Astrocyte (in vitro differentiated cells and primary cell): Measurements from ENCODE around the gene ROBO3. TPM values are rescaled to one million over a fixed set of nuclear protein-coding genes. Genes with fewer than 3 reads are reported as not detected.

Experiments
- DNase-seq: peaks from one replicate; pipeline ENCODE4 v3.0.0-alpha.2; 2010; ENCODE audit warnings: low read depth
- FAIRE-seq: peaks from 2 replicates; lab custom pipeline; 2011; peaks lifted over from hg19 to GRCh38; lab: Jason Lieb, UNC
- H2AFZ ChIP-seq: 2 replicates; pipeline ENCODE4 v1.6.0; 2012; ENCODE audit warnings: low read depth, low read length, inconsistent platforms
- H3K27ac ChIP-seq: 2 replicates; pipeline ENCODE4 v1.5.1; 2011; ENCODE audit warnings: low read depth, low read length, inconsistent platforms
- H3K27me3 ChIP-seq: 2 replicates; pipeline ENCODE4 v1.6.0; 2011; ENCODE audit warnings: low read length, inconsistent platforms; ENCODE audit not compliant: insufficient read depth
- H3K36me3 ChIP-seq: 2 replicates; pipeline ENCODE4 v1.5.1; 2011; ENCODE audit warnings: low read length, inconsistent platforms; ENCODE audit not compliant: insufficient read depth
- H3K4me1 ChIP-seq: 2 replicates; pipeline ENCODE4 v1.5.1; 2011; ENCODE audit warnings: low read length, inconsistent platforms; ENCODE audit not compliant: insufficient read depth
- H3K4me2 ChIP-seq: 2 replicates; pipeline ENCODE4 v1.6.0; 2012; ENCODE audit warnings: low read length, inconsistent platforms
- H3K4me3 ChIP-seq: 2 replicates; pipeline ENCODE4 v1.5.1; 2011; ENCODE audit warnings: low read depth, mild to moderate bottlenecking, low read length, inconsistent platforms; ENCODE audit not compliant: insufficient read depth
- H3K79me2 ChIP-seq: 2 replicates; pipeline ENCODE4 v1.6.0; 2012; ENCODE audit warnings: mild to moderate bottlenecking, low read length, inconsistent platforms; ENCODE audit not compliant: insufficient read depth
- H3K9ac ChIP-seq: 2 replicates; pipeline ENCODE4 v1.6.0; 2012; ENCODE audit warnings: mild to moderate bottlenecking, low read length, inconsistent platforms
- H3K9me3 ChIP-seq: 2 replicates; pipeline ENCODE4 v1.5.1; 2012; ENCODE audit warnings: low read depth, mild to moderate bottlenecking, low read length, inconsistent platforms; ENCODE audit not compliant: insufficient read depth
- H4K20me1 ChIP-seq: 2 replicates; pipeline ENCODE4 v1.6.0; 2012; ENCODE audit warnings: low read length, inconsistent platforms; ENCODE audit not compliant: insufficient read depth
- H3K27ac Mint-ChIP-seq: one replicate; pipeline ENCODE4 v1.8.0; 2021; ENCODE audit warnings: mild to moderate bottlenecking, mixed read lengths; ENCODE audit not compliant: unreplicated experiment
- H3K27me3 Mint-ChIP-seq: one replicate; pipeline ENCODE4 v1.8.0; 2021; ENCODE audit warnings: low read depth, mixed read lengths; ENCODE audit not compliant: unreplicated experiment
- H3K36me3 Mint-ChIP-seq: one replicate; pipeline ENCODE4 v1.8.0; 2021; ENCODE audit warnings: low read depth, mixed read lengths; ENCODE audit not compliant: unreplicated experiment
- H3K4me1 Mint-ChIP-seq: one replicate; pipeline ENCODE4 v1.8.0; 2021; ENCODE audit warnings: low read depth, mixed read lengths; ENCODE audit not compliant: unreplicated experiment
- H3K4me3 Mint-ChIP-seq: one replicate; pipeline ENCODE4 v1.8.0; 2021; ENCODE audit warnings: mild to moderate bottlenecking, moderate library complexity, mixed read lengths; ENCODE audit not compliant: unreplicated experiment
- H3K9me3 Mint-ChIP-seq: one replicate; pipeline ENCODE4 v1.8.0; 2021; ENCODE audit warnings: mild to moderate bottlenecking, mixed read lengths; ENCODE audit not compliant: unreplicated experiment
- EZH2 ChIP-seq: IDR thresholded peaks from 2 replicates; pipeline ENCODE4 v1.6.1; 2012; ENCODE audit warnings: mild to moderate bottlenecking, low read length, inconsistent platforms; ENCODE audit not compliant: insufficient read depth
- total RNA-seq: library from RNA; stranded (reverse); gene quantifications from 2 replicates; pipeline ENCODE4 v1.2.1, GENCODE V29; 2021
- TF ChIP-seq, protein P1 (sequence below): IDR thresholded peaks from 2 replicates; pipeline ENCODE4 v1.5.1; 2011; ENCODE audit warnings: low read depth, mild to moderate bottlenecking, inconsistent platforms, low read length, moderate library complexity; ENCODE audit not compliant: insufficient read depth

The ROBO3 gene
- total RNA-seq, 1 donor from 2014 or later: 12.9 TPM

DNA sequence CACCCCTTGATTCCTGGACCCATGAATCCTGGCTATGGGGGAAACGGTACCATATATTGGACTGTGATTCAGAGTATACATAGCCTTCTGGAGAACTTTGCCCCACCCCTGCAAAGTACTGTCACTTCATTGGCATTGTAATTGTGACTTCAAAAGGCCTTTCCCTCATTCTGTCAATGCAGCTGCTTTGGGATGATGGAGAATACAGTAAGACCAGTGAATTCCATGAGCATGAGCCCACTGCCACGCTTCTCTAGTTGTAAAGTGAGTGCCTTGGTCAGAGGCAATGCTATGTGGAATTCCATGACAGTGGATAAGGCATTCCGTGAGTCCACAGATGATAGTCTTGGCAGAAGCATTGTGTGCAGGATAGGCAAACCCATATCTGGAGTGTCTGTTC lies 39.4 kb upstream of the ROBO3 start:
- FAIRE-seq (no peak), DNase-seq (no peak)
- Histone ChIP-seq H3K4me2 (no peak overlapping the region), H4K20me1 (no peaks in the 10 kb centered on the region), H3K4me1 (no peaks in the 10 kb centered on the region), H3K36me3 (no peaks in the 10 kb centered on the region), H3K9ac (no peak overlapping the region), H3K4me3 (no peak overlapping the region), H2AFZ (no peak overlapping the region), H3K27me3 (peaks cover 27% of the 10 kb centered on the region), H3K27ac (no peak overlapping the region), H3K79me2 (no peaks in the 10 kb centered on the region), H3K9me3 (peaks cover 3% of the 10 kb centered on the region)
- H3K27ac Mint-ChIP-seq: no peak overlapping the region
- TF ChIP-seq, protein P1, sequence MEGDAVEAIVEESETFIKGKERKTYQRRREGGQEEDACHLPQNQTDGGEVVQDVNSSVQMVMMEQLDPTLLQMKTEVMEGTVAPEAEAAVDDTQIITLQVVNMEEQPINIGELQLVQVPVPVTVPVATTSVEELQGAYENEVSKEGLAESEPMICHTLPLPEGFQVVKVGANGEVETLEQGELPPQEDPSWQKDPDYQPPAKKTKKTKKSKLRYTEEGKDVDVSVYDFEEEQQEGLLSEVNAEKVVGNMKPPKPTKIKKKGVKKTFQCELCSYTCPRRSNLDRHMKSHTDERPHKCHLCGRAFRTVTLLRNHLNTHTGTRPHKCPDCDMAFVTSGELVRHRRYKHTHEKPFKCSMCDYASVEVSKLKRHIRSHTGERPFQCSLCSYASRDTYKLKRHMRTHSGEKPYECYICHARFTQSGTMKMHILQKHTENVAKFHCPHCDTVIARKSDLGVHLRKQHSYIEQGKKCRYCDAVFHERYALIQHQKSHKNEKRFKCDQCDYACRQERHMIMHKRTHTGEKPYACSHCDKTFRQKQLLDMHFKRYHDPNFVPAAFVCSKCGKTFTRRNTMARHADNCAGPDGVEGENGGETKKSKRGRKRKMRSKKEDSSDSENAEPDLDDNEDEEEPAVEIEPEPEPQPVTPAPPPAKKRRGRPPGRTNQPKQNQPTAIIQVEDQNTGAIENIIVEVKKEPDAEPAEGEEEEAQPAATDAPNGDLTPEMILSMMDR: no peak
- TF ChIP-seq EZH2: no peak
- H3K36me3 Mint-ChIP-seq: no peaks in the 10 kb centered on the region
- no peak overlapping the region for H3K4me3 Mint-ChIP-seq
- peaks cover 27% of the 10 kb centered on the region for H3K27me3 Mint-ChIP-seq
- no peaks in the 10 kb centered on the region for H3K9me3 Mint-ChIP-seq
- peaks cover 2% of the 10 kb centered on the region for H3K4me1 Mint-ChIP-seq

DNA sequence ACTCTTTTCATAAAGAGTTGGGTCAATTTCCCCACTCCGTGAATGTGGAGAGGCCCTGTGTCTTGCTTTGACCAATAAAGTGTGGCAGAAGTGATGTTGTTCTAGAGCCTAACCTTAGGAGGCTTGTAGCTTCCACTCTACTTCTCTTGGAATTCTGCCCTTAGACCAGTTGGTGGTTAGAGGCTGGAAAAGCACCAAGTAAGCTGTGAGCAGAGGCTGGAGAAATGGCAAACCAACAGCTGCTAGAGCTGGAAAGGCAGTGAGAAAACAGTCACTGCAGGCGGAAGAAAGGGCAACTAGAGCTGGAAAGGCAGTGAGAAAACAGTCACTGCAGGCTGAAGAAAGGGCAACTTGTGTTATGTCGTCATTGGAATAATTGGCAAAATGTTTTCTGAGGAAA lies 35.2 kb upstream of the ROBO3 start:
- Histone ChIP-seq H3K9me3 (no peaks in the 10 kb centered on the region), H3K27ac (no peak overlapping the region), H3K79me2 (no peaks in the 10 kb centered on the region), H4K20me1 (no peaks in the 10 kb centered on the region), H3K4me3 (no peak overlapping the region), H3K4me2 (no peak overlapping the region), H2AFZ (no peak overlapping the region), H3K9ac (no peak overlapping the region), H3K36me3 (no peaks in the 10 kb centered on the region), H3K4me1 (no peaks in the 10 kb centered on the region), H3K27me3 (peaks cover 25% of the 10 kb centered on the region)
- Mint-ChIP-seq H3K4me1 (peaks cover 2% of the 10 kb centered on the region), H3K4me3 (no peak overlapping the region), H3K9me3 (no peaks in the 10 kb centered on the region), H3K36me3 (no peaks in the 10 kb centered on the region), H3K27ac (no peak overlapping the region), H3K27me3 (peaks cover 33% of the 10 kb centered on the region)
- FAIRE-seq (no peak), DNase-seq (peak; percentile 38)
- TF ChIP-seq EZH2: no peak
- TF ChIP-seq, protein P1: no peak

DNA sequence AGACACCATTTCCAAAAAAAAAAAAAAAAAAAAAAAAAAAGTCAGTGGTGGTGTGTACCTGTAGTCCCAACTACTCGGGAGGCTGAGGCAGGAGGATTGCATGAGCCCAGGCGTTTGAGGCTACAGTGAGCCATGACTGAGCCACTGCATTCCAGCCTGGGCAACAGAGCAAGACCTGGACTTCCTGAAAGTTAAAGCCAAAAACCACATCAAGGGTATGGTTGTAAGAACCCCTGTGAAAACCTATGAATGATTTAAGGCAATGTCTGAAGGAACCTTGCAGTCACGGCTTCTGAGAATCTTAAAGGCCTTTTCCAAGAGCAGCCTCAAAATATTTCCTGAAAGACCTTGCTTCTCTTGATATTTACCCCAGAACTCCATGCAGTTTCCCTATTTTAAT lies 34.5 kb upstream of the ROBO3 start:
- Mint-ChIP-seq H3K36me3 (no peaks in the 10 kb centered on the region), H3K4me3 (no peak overlapping the region), H3K27me3 (peaks cover 33% of the 10 kb centered on the region), H3K4me1 (peaks cover 2% of the 10 kb centered on the region), H3K27ac (no peak overlapping the region), H3K9me3 (no peaks in the 10 kb centered on the region)
- H3K79me2 ChIP-seq: no peaks in the 10 kb centered on the region
- H3K4me1 ChIP-seq: no peaks in the 10 kb centered on the region
- H3K9ac ChIP-seq: no peak overlapping the region
- no peak for TF ChIP-seq EZH2
- TF ChIP-seq, protein P1: no peak
- H3K4me2 ChIP-seq: no peak overlapping the region
- peaks cover 21% of the 10 kb centered on the region for H3K27me3 ChIP-seq
- H4K20me1 ChIP-seq: no peaks in the 10 kb centered on the region
- FAIRE-seq: no peak
- H3K4me3 ChIP-seq: no peak overlapping the region
- no peaks in the 10 kb centered on the region for H3K9me3 ChIP-seq
- no peak overlapping the region for H3K27ac ChIP-seq
- no peaks in the 10 kb centered on the region for H3K36me3 ChIP-seq
- DNase-seq: no peak
- H2AFZ ChIP-seq: no peak overlapping the region
